ENCODE data around the gene CSNK1G3. TPM values are rescaled to one million over a fixed set of nuclear protein-coding genes. Genes with fewer than 3 reads are reported as not detected.

The CSNK1G3 gene
- total and polyA plus RNA-seq, 2 experiments from 2014 or later = 19.6 to 65.1 TPM

GRCh38 chr5:123537256-123537655 is 25.3 kb downstream of the CSNK1G3 start:
- Histone ChIP-seq H3K27ac (ENCODE audit: low read depth) (no peak overlapping the region), H4K20me1 (replicated peaks; ENCODE audit: insufficient read depth) (peaks cover 12% of the 10 kb centered on the region; the same call in 1 of the 2 replicates), H3K79me2 (replicated peaks; ENCODE audit: insufficient read depth) (peaks cover 100% of the 10 kb centered on the region), H3K36me3 (ENCODE audit: insufficient read depth) (no peaks in the 10 kb centered on the region), H3F3A (replicated peaks; ENCODE audit: low read depth) (no peaks in the 10 kb centered on the region), H2AFZ (no peak overlapping the region), H3K4me3 (no peak overlapping the region), H3K9me2 (ENCODE audit: insufficient read depth) (no peaks in the 10 kb centered on the region), H3K4me2 (no peak overlapping the region), H3K27me3 (ENCODE audit: insufficient read depth) (no peaks in the 10 kb centered on the region), H3K4me1 (ENCODE audit: insufficient read depth) (no peaks in the 10 kb centered on the region; the same call in 1 of the 2 replicates)
- DNase-seq (ENCODE audit: low spot score) (no peak), ATAC-seq (no peak)
- Mint-ChIP-seq H3K36me3 (ENCODE audit: low read depth) (no peaks in the 10 kb centered on the region), H3K27me3 (ENCODE audit: insufficient read depth, low read depth, poor library complexity) (no peaks in the 10 kb centered on the region), H3K4me3 (no peak overlapping the region), H3K9me3 (no peaks in the 10 kb centered on the region), H3K27ac (no peak overlapping the region), H3K4me1 (peaks cover 15% of the 10 kb centered on the region)
- TF ChIP-seq ZNF114 (CRISPR knock-in tag; IDR thresholded peaks at IDR 0.05) (no peak), ZNF462 (CRISPR knock-in tag; IDR thresholded peaks at IDR 0.05) (no peak), POLR2AphosphoS5 (IDR thresholded peaks at IDR 0.05; ENCODE audit: low read depth) (no peak), NANOG (IDR thresholded peaks at IDR 0.05; ENCODE audit: borderline replicate concordance) (no peak), STAT1 (IDR thresholded peaks at IDR 0.05; ENCODE audit: unreplicated experiment) (no peak), CREB1 (CRISPR knock-in tag; IDR thresholded peaks at IDR 0.05; ENCODE audit: low read depth) (no peak), EZH2phosphoT487 (IDR thresholded peaks at IDR 0.05; ENCODE audit: unreplicated experiment) (no peak), EZH2 (IDR thresholded peaks at IDR 0.05; ENCODE audit: low read depth, unreplicated experiment) (no peak), JUNB (IDR thresholded peaks at IDR 0.05; ENCODE audit: unreplicated experiment) (no peak), ETS1 (IDR thresholded peaks at IDR 0.05) (no peak), ZNF331 (CRISPR knock-in tag; IDR thresholded peaks at IDR 0.05; ENCODE audit: low read depth) (no peak)
- TF ChIP-seq, protein P1, sequence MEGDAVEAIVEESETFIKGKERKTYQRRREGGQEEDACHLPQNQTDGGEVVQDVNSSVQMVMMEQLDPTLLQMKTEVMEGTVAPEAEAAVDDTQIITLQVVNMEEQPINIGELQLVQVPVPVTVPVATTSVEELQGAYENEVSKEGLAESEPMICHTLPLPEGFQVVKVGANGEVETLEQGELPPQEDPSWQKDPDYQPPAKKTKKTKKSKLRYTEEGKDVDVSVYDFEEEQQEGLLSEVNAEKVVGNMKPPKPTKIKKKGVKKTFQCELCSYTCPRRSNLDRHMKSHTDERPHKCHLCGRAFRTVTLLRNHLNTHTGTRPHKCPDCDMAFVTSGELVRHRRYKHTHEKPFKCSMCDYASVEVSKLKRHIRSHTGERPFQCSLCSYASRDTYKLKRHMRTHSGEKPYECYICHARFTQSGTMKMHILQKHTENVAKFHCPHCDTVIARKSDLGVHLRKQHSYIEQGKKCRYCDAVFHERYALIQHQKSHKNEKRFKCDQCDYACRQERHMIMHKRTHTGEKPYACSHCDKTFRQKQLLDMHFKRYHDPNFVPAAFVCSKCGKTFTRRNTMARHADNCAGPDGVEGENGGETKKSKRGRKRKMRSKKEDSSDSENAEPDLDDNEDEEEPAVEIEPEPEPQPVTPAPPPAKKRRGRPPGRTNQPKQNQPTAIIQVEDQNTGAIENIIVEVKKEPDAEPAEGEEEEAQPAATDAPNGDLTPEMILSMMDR (conservative IDR thresholded peaks at IDR 0.05; ENCODE audit: low read depth in 2 of 2) = no peak
- TF ChIP-seq, protein P2, sequence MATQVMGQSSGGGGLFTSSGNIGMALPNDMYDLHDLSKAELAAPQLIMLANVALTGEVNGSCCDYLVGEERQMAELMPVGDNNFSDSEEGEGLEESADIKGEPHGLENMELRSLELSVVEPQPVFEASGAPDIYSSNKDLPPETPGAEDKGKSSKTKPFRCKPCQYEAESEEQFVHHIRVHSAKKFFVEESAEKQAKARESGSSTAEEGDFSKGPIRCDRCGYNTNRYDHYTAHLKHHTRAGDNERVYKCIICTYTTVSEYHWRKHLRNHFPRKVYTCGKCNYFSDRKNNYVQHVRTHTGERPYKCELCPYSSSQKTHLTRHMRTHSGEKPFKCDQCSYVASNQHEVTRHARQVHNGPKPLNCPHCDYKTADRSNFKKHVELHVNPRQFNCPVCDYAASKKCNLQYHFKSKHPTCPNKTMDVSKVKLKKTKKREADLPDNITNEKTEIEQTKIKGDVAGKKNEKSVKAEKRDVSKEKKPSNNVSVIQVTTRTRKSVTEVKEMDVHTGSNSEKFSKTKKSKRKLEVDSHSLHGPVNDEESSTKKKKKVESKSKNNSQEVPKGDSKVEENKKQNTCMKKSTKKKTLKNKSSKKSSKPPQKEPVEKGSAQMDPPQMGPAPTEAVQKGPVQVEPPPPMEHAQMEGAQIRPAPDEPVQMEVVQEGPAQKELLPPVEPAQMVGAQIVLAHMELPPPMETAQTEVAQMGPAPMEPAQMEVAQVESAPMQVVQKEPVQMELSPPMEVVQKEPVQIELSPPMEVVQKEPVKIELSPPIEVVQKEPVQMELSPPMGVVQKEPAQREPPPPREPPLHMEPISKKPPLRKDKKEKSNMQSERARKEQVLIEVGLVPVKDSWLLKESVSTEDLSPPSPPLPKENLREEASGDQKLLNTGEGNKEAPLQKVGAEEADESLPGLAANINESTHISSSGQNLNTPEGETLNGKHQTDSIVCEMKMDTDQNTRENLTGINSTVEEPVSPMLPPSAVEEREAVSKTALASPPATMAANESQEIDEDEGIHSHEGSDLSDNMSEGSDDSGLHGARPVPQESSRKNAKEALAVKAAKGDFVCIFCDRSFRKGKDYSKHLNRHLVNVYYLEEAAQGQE (IDR thresholded peaks at IDR 0.05; ENCODE audit: unreplicated experiment) = no peak
